ENCODE data around the gene ASXL2. TPM values are rescaled to one million over a fixed set of nuclear protein-coding genes. Genes with fewer than 3 reads are reported as not detected.
A peak's percentile ranks its signal among the peaks of the same experiment; 100 is the strongest.

ASXL2 gene
- total RNA-seq, 1 experiment from 2014 or later, result 34.5 TPM

GRCh38 chr2:25720575-25720974 lies 157.7 kb downstream of the ASXL2 start:
- no peak for DNase-seq
- intact Hi-C loops (cut with micrococcal nuclease; ENCODE audit: unreplicated experiment), result no loop called here
- Histone ChIP-seq H3K79me2 (ENCODE audit: low read depth) (no peaks in the 10 kb centered on the region), H3K4me2 (no peak overlapping the region), H3K9me2 (ENCODE audit: insufficient read depth) (no peaks in the 10 kb centered on the region), H3K9me3 (ENCODE audit: insufficient read depth, low read depth) (no peaks in the 10 kb centered on the region), H4K20me1 (ENCODE audit: insufficient read depth) (no peaks in the 10 kb centered on the region), H3K36me3 (ENCODE audit: low read depth) (no peaks in the 10 kb centered on the region), H3K27ac (no peak overlapping the region), H3K27me3 (ENCODE audit: insufficient read depth, low read depth) (no peaks in the 10 kb centered on the region), H2AFZ (no peak overlapping the region), H3K4me3 (no peak overlapping the region), H3F3A (ENCODE audit: insufficient read depth, low read depth) (no peaks in the 10 kb centered on the region), H3K4me1 (replicated peaks; ENCODE audit: insufficient read depth) (no peaks in the 10 kb centered on the region)
- CTCF ChIA-PET, result no interaction called here
- no TSS peak for BruUV-seq (replicated peaks)
- TF ChIP-seq CTCF (conservative IDR thresholded peaks at IDR 0.05) (no peak), EZH2 (IDR thresholded peaks at IDR 0.05; ENCODE audit: low read depth) (no peak)
- POLR2A ChIA-PET (ENCODE audit: unreplicated experiment), result no interaction called here

GRCh38 chr2:25714740-25715139 lies 163.5 kb downstream of the ASXL2 start:
- Histone ChIP-seq H3K27me3 (ENCODE audit: insufficient read depth, low read depth) (no peaks in the 10 kb centered on the region), H3K9me3 (ENCODE audit: insufficient read depth, low read depth) (no peaks in the 10 kb centered on the region; the same call in 1 of the 2 replicates), H3K4me1 (replicated peaks; ENCODE audit: insufficient read depth) (no peaks in the 10 kb centered on the region), H3K27ac (no peak overlapping the region), H3K79me2 (ENCODE audit: low read depth) (no peaks in the 10 kb centered on the region), H3F3A (ENCODE audit: insufficient read depth, low read depth) (no peaks in the 10 kb centered on the region; the same call in 1 of the 2 replicates), H3K4me3 (no peak overlapping the region), H3K4me2 (no peak overlapping the region), H3K9me2 (ENCODE audit: insufficient read depth) (no peaks in the 10 kb centered on the region), H2AFZ (no peak overlapping the region), H3K36me3 (ENCODE audit: low read depth) (no peaks in the 10 kb centered on the region), H4K20me1 (ENCODE audit: insufficient read depth) (no peaks in the 10 kb centered on the region)
- BruUV-seq (replicated peaks), result no TSS peak
- intact Hi-C loops (cut with micrococcal nuclease; ENCODE audit: unreplicated experiment), result no loop called here
- ChIA-PET POLR2A (ENCODE audit: unreplicated experiment) (interaction anchor here (0.5 kb wide), 1 partner anchor 71 kb away, joined by 3 read pairs; no protein-coding TSS in a partner anchor), CTCF (no interaction called here)
- no peak; the same call in 1 of the 2 replicates for TF ChIP-seq CTCF (conservative IDR thresholded peaks at IDR 0.05)
- no peak for TF ChIP-seq EZH2 (IDR thresholded peaks at IDR 0.05; ENCODE audit: low read depth)
- peak in 1 of 2 experiments; percentile 54 for DNase-seq

GRCh38 chr2:25712455-25712854 lies 165.8 kb downstream of the ASXL2 start:
- POLR2A ChIA-PET (ENCODE audit: unreplicated experiment), result no interaction called here
- Histone ChIP-seq H3K4me3 (no peak overlapping the region), H3K9me3 (ENCODE audit: insufficient read depth, low read depth) (no peaks in the 10 kb centered on the region; the same call in 1 of the 2 replicates), H3K79me2 (ENCODE audit: low read depth) (no peaks in the 10 kb centered on the region), H3K36me3 (ENCODE audit: low read depth) (no peaks in the 10 kb centered on the region), H3K27me3 (ENCODE audit: insufficient read depth, low read depth) (no peaks in the 10 kb centered on the region), H3K4me2 (no peak overlapping the region), H4K20me1 (ENCODE audit: insufficient read depth) (no peaks in the 10 kb centered on the region), H3K9me2 (ENCODE audit: insufficient read depth) (no peaks in the 10 kb centered on the region), H3K4me1 (replicated peaks; ENCODE audit: insufficient read depth) (peaks cover 9% of the 10 kb centered on the region; the same call in 1 of the 2 replicates), H2AFZ (no peak overlapping the region), H3F3A (ENCODE audit: insufficient read depth, low read depth) (peaks cover 11% of the 10 kb centered on the region), H3K27ac (no peak overlapping the region)
- CTCF ChIA-PET, result no interaction called here
- no peak for TF ChIP-seq CTCF (conservative IDR thresholded peaks at IDR 0.05)
- TF ChIP-seq EZH2 (IDR thresholded peaks at IDR 0.05; ENCODE audit: low read depth), result no peak
- intact Hi-C loops (cut with micrococcal nuclease; ENCODE audit: unreplicated experiment), result no loop called here
- DNase-seq, result no peak
- no TSS peak for BruUV-seq (replicated peaks)

Data from PC-9 (cell line).